Activated naive CD8-positive, alpha-beta T cell treated with anti-CD3 and anti-CD28 coated beads, Interleukin-2, amount 50 U/mL, for 24 hours (primary cell): Measurements from ENCODE around the gene MT2A.
"Not testable (repeated sequence)": the region's sequence is repeated elsewhere in the genome, so short reads cannot be mapped to it uniquely, and the experiment has no call there.

Source experiments
- ATAC-seq: fragments of 150-1000 bp; cut with Tn5 transposase; one replicate; pipeline ENCODE4 v1.10.0; 2021
- DNase-seq: peaks from one replicate; pipeline ENCODE4 v3.0.0; 2021
- H3K27ac Mint-ChIP-seq: one replicate; pipeline ENCODE4 v1.8.0; 2021; ENCODE audit warnings: mild to moderate bottlenecking, mixed read lengths
- H3K27me3 Mint-ChIP-seq: one replicate; pipeline ENCODE4 v1.8.0; 2021; ENCODE audit warnings: mixed read lengths
- H3K36me3 Mint-ChIP-seq: one replicate; pipeline ENCODE4 v1.8.0; 2021; ENCODE audit warnings: low read depth, mixed read lengths
- H3K4me1 Mint-ChIP-seq: one replicate; pipeline ENCODE4 v1.8.0; 2021; ENCODE audit warnings: mixed read lengths
- H3K4me3 Mint-ChIP-seq: one replicate; pipeline ENCODE4 v1.8.0; 2021; ENCODE audit warnings: mild to moderate bottlenecking, moderate library complexity, mixed read lengths
- H3K9me3 Mint-ChIP-seq: one replicate; pipeline ENCODE4 v1.8.0; 2021; ENCODE audit warnings: mixed read lengths

MT2A gene

DNA sequence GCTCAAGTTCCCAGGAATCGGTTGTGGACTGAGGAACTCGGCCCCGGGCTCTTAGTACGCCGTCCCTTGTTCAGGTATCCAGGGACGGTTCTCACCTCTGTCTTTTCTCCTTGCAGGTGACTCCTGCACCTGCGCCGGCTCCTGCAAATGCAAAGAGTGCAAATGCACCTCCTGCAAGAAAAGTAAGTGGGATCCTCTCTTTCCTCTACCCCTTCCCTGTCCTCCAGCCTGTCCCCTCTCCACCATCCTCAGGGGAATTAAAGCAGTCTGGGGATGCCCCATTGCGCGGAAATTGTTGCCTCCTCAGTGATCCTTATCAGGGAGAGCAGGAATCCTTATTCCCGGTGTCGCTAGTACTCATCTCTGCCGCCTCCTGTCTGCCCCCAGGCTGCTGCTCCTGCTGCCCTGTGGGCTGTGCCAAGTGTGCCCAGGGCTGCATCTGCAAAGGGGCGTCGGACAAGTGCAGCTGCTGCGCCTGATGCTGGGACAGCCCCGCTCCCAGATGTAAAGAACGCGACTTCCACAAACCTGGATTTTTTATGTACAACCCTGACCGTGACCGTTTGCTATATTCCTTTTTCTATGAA, 585 bp downstream of the MT2A start:
- ATAC-seq (no peak), DNase-seq (no peak)
- Mint-ChIP-seq H3K27ac (peak overlapping the region; percentile 99), H3K4me3 (peak overlapping the region; percentile 89), H3K36me3 (peaks cover 2% of the 10 kb centered on the region), H3K4me1 (peaks cover 69% of the 10 kb centered on the region), H3K27me3 (peaks cover 2% of the 10 kb centered on the region), H3K9me3 (no peaks in the 10 kb centered on the region)

DNA sequence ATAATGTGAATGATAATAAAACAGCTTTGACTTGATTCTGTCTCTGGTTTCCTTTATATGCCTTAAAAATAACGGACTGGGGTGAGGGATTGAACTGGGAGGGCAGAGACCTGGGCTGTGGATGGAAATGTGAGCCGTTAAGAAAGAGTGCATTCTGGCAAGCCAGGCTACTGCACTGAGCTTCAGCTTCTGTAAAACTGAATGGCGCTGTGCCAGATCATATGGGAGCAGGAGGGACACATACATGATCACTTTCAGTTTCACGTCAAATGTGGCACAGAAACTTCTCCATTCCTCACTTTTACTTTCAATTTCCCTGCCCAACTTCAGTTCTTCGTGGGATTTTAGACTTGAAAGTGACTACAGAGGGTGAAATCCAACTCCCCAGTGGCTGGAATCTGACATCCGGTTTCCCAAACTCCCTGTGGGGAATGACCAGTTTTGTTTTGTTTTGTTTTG, 1.1 kb downstream of the MT2A start:
- peak overlapping the region; percentile 89 for H3K4me3 Mint-ChIP-seq
- peak overlapping the region; percentile 99 for H3K27ac Mint-ChIP-seq
- H3K9me3 Mint-ChIP-seq: no peaks in the 10 kb centered on the region
- peak; percentile 77 for DNase-seq
- peaks cover 2% of the 10 kb centered on the region for H3K36me3 Mint-ChIP-seq
- H3K27me3 Mint-ChIP-seq: peaks cover 2% of the 10 kb centered on the region
- peaks cover 74% of the 10 kb centered on the region for H3K4me1 Mint-ChIP-seq
- ATAC-seq: peak; percentile 25

DNA sequence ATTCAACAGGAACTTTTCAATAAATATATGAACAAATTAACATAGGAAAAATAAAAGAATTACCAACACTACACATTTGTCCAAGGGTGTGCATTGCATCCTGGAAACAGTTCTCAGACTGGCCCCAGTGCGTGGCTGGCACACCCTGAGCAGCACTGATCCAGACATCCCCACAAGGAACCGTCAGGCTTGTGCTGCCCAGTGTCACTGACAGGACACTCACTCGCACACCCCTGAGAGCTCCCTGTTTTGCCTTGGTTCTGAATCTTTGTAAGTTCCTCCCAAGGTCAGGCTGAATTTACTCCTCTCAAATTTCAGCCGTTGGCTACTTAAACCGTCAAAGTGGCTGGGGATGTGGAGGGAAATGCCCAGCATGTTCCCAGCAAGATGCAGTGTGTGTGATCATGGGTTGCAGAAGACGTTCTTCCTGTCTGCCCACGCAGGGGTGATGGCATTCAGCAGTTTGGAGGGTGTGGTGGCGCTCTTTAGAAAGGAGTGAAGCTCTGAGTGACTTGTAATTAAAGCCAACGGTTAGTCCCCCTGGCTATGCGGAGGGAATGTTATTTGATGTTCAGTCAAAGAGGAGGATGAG, 1.7 kb downstream of the MT2A start:
- peaks cover 2% of the 10 kb centered on the region for H3K36me3 Mint-ChIP-seq
- peak overlapping the region; percentile 89 for H3K4me3 Mint-ChIP-seq
- H3K9me3 Mint-ChIP-seq: no peaks in the 10 kb centered on the region
- peak; percentile 80 for DNase-seq
- peaks cover 81% of the 10 kb centered on the region for H3K4me1 Mint-ChIP-seq
- peaks cover 2% of the 10 kb centered on the region for H3K27me3 Mint-ChIP-seq
- H3K27ac Mint-ChIP-seq: peak overlapping the region; percentile 99
- ATAC-seq: peak; percentile 62

DNA sequence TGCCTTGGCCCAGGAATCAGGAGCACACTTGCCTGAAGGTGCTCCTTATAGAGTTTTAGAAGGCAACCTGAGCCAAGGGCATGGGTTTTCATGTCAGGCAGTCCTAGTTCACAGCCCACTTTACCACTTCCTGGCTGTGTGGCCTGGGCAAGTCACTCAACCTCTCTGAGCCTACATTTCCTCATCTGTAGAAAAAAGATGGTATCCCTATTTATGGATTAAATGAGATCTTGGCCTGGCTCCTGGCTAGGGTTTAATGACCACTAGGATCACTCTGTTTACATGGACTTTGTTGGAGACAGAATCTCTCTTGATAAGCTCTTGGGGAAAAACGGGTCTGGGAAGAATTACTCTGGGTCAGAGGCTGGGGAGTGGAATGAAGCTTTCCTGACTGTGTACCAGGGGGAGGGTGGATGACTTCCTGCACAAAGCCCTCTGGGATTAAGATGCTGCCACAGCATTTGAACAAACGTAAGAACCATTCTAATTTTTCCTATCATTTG, 2.3 kb downstream of the MT2A start:
- Mint-ChIP-seq H3K27ac (peak overlapping the region; percentile 99), H3K4me3 (peak overlapping the region; percentile 89), H3K36me3 (peaks cover 2% of the 10 kb centered on the region), H3K4me1 (peaks cover 86% of the 10 kb centered on the region), H3K27me3 (peaks cover 2% of the 10 kb centered on the region), H3K9me3 (no peaks in the 10 kb centered on the region)
- DNase-seq (no peak), ATAC-seq (peak; percentile 31)

DNA sequence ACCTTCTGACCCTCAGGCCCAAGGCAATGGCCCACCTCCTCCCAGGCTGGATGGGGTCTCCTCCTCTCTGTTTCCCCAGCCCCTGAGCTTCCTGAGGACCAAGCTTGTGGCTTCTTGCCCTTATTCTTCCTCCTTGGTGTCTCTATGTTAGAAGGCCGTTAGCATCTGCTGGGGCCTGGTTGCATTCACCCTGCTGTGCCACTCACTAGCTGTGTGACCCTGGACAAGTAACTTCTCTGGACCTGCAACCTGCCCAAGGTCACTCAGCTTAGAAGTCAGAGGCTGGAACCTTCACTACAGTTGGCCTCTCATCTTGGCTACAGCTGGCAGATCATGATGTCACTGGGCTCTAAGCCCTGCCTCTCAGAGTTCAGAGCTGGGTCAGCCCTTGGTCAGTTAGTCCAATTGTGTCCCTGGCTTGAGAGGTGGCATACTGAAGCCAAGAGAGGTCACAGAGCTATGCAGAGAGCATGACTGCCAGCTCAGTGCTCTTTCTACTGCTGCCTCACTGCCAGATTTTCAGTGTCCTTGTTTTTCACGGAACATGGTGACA, 3.0 kb downstream of the MT2A start:
- H3K27me3 Mint-ChIP-seq: peaks cover 2% of the 10 kb centered on the region
- peaks cover 2% of the 10 kb centered on the region for H3K36me3 Mint-ChIP-seq
- H3K9me3 Mint-ChIP-seq: no peaks in the 10 kb centered on the region
- peak; percentile 25 for DNase-seq
- H3K4me1 Mint-ChIP-seq: peaks cover 83% of the 10 kb centered on the region
- peak overlapping the region; percentile 55 for H3K4me3 Mint-ChIP-seq
- peak overlapping the region; percentile 99 for H3K27ac Mint-ChIP-seq
- ATAC-seq: no peak

DNA sequence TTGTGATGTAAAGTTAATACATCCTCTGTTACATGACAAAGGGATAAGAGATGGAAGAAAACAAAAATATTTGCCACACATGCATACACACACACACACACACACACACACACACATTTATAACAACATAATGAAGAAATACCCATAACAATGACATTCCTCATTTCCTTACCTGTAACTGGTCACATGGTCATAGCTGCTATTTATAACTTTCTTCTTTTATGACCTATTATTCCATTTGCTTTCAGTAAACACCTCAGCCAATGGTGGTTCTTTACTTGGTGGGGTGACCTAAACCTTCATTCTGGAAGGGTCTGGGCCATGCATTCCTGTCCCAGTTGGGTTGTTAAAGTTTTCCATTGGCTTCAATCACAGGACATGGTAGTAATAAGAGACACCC, 5.3 kb downstream of the MT2A start:
- Mint-ChIP-seq H3K4me3 (peak overlapping the region; percentile 54), H3K9me3 (no peaks in the 10 kb centered on the region), H3K27ac (peak overlapping the region; percentile 94), H3K27me3 (peaks cover 18% of the 10 kb centered on the region), H3K36me3 (peaks cover 2% of the 10 kb centered on the region), H3K4me1 (peaks cover 75% of the 10 kb centered on the region)
- no peak for ATAC-seq
- no peak for DNase-seq

DNA sequence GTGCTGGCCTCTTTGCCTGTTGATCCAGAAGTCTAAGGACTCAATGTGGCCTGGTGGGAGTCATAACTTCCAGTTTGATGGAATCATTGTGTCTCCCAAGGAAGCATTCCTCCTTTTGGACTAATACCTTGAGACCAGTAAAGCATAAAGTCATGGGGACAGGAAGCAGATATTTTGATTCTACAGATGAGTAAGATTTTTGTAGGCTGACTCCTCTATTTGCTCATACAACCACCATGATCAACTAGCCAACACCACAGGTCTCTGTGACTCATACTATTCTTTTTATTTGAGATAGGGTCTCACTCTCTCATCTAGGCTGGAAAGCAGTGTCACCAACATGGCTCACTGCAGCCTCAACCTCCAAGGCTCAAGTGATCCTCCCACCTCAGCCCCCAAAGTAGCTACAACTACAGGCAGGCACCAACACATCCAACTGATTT, 6.2 kb downstream of the MT2A start:
- H3K36me3 Mint-ChIP-seq: no peaks in the 10 kb centered on the region
- peak; percentile 71 for ATAC-seq
- peak; percentile 30 for DNase-seq
- no peaks in the 10 kb centered on the region for H3K9me3 Mint-ChIP-seq
- H3K27ac Mint-ChIP-seq: peak overlapping the region; percentile 94
- peaks cover 71% of the 10 kb centered on the region for H3K4me1 Mint-ChIP-seq
- H3K27me3 Mint-ChIP-seq: peaks cover 21% of the 10 kb centered on the region
- H3K4me3 Mint-ChIP-seq: peak overlapping the region; percentile 54

DNA sequence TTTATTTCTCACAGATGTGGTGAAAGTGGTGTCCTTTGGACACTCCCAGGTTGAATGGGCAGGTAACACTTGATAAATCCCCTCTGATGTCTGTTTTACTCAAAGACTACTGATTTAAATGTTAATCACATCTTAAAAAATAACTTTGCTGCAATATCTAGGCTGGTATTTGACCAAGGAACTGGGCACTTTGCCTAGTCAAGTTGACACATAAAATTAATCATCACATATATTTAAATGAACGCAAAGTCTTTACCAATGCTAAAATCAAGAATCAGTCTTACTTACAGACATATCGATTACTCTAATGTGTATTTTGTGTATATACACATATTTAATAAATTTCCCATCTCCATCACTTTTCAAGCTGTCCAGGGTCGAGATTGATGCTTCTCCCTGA, 7.0 kb downstream of the MT2A start:
- ATAC-seq (no peak), DNase-seq (no peak)
- peaks cover 21% of the 10 kb centered on the region for H3K27me3 Mint-ChIP-seq
- peaks cover 63% of the 10 kb centered on the region for H3K4me1 Mint-ChIP-seq
- no peak overlapping the region for H3K27ac Mint-ChIP-seq
- no peak overlapping the region for H3K4me3 Mint-ChIP-seq
- H3K9me3 Mint-ChIP-seq: no peaks in the 10 kb centered on the region
- H3K36me3 Mint-ChIP-seq: no peaks in the 10 kb centered on the region

DNA sequence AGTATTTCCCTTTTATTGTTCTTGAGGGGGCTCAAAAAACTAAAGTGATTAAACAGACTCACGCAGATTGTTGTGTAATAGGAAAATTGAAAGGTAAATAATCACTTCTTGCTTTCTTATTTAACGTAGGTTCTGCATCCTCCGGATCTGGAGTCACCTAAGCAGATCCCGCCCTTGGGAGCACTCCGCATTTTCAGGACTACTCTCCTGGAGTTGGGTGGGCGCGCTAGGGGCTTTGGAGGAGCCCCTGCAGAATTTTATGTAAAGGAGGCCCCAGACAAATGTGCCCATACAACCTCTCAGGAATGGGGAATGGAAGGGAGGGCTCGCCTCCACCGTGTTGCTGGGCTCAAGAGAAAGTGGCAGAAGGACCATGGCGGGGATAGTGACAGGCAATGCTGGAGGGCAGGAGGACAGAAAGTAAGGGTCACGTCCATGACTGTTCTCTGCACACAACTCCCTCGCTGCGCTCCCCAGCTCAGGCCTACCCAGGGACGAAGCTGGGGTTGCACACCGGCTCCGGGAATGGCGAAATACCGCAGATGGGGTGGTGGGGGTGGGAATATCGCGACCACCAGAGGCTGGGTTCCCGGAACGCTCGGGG, 8.3 kb downstream of the MT2A start:
- peak overlapping the region; percentile 63 for H3K4me3 Mint-ChIP-seq
- no peaks in the 10 kb centered on the region for H3K36me3 Mint-ChIP-seq
- H3K9me3 Mint-ChIP-seq: no peaks in the 10 kb centered on the region
- peaks cover 49% of the 10 kb centered on the region for H3K4me1 Mint-ChIP-seq
- peaks cover 21% of the 10 kb centered on the region for H3K27me3 Mint-ChIP-seq
- H3K27ac Mint-ChIP-seq: no peak overlapping the region
- DNase-seq (no peak), ATAC-seq (no peak)

DNA sequence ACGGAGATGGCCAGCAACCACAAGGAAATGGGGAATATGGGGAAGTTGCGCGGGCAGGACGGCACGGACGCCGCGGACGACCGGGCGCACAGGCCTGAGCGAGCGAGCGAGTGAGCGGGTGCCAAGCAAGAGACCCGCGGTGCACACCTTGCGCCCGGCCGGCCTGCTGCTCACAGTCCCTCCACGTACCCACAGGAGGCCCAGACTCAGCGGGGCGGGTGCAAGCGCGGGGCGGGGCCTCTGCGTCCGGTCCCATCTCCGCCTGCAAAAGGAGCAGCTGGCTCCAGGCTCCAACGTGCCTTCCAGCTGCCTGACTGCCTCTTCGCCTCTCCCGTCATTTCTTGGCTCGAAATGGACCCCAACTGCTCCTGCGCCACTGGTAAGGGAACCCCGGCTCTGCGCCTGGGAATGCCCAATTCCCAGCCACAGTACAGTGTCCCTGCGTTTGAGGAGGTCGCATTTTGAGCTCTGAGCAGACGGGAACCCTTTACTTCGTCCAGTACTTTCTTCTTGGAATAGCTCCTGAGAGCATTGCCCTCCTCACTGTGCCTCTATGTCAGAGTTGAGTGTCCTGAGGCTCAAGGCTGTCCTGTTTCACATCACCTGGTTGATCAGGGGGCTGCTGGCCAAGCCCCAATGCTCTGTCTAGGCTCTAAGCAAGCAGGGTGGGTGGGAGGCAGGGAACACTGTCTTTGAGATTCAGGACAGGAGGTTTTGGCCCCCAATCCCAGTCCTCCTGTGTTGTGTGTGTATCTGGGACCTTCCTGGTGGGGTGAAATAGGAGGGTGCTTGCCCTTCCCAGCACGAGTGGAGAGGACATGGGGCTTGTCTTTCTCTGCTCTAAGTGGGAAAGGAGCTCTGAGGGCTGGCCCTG, 9.1 kb downstream of the MT2A start:
- ATAC-seq (peak; percentile 31), DNase-seq (peak; percentile 51)
- Mint-ChIP-seq H3K9me3 (no peaks in the 10 kb centered on the region), H3K27ac (no peak overlapping the region), H3K4me3 (peak overlapping the region; percentile 63), H3K4me1 (peaks cover 43% of the 10 kb centered on the region), H3K27me3 (peaks cover 20% of the 10 kb centered on the region), H3K36me3 (no peaks in the 10 kb centered on the region)

DNA sequence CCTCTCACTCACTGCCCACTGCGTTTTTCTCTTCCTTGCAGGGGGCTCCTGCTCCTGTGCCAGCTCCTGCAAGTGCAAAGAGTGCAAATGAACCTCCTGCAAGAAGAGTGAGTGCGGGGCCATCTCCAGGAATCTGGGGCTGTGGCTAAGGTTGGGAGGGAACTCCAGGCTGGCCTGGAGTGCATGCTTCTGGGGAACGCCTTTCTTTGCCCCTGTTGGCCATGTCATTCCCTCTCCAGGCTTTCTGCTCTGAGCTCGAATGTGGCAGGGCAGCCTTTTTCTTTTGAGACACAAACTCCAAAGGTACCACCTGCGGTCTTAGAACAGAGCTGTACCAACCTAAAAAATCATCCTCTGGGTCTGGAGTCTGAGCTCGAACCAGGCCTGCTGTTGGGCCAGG, 9.8 kb downstream of the MT2A start:
- Mint-ChIP-seq H3K9me3 (no peaks in the 10 kb centered on the region), H3K36me3 (no peaks in the 10 kb centered on the region), H3K27me3 (peaks cover 19% of the 10 kb centered on the region), H3K27ac (no peak overlapping the region), H3K4me1 (peaks cover 37% of the 10 kb centered on the region), H3K4me3 (no peak overlapping the region)
- DNase-seq (no peak), ATAC-seq (no peak)

DNA sequence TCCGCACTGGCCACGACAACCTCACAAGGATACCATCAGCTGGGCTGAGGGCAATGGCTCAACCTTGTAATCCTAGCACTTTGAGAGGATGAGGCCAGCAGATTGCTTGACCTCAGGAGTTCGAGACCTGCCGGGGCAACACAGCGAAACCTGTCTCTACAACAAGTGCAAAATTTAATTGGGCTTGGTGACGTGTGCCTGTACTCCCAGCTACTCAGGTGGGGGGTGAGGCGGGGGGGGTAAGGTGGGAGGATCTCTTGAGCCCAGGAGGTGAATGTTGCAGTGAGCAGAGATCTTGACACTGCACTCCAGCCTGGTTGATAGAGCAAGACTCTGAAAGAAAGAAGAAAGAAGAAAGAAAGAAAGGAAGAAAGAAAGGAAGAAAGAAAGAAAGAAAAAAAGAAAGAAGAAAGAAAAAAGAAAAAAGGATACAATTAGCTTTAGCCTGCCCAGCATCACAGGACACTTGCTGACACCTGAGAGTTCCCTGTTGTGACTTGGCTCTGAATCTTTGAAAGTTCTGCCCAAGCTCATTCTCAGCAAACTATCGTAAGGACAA, 12.0 kb downstream of the MT2A start:
- Mint-ChIP-seq H3K36me3 (no peaks in the 10 kb centered on the region), H3K9me3 (no peaks in the 10 kb centered on the region), H3K27me3 (peaks cover 27% of the 10 kb centered on the region), H3K27ac (no peak overlapping the region), H3K4me3 (no peak overlapping the region), H3K4me1 (peaks cover 22% of the 10 kb centered on the region)
- ATAC-seq: no peak
- no peak for DNase-seq

DNA sequence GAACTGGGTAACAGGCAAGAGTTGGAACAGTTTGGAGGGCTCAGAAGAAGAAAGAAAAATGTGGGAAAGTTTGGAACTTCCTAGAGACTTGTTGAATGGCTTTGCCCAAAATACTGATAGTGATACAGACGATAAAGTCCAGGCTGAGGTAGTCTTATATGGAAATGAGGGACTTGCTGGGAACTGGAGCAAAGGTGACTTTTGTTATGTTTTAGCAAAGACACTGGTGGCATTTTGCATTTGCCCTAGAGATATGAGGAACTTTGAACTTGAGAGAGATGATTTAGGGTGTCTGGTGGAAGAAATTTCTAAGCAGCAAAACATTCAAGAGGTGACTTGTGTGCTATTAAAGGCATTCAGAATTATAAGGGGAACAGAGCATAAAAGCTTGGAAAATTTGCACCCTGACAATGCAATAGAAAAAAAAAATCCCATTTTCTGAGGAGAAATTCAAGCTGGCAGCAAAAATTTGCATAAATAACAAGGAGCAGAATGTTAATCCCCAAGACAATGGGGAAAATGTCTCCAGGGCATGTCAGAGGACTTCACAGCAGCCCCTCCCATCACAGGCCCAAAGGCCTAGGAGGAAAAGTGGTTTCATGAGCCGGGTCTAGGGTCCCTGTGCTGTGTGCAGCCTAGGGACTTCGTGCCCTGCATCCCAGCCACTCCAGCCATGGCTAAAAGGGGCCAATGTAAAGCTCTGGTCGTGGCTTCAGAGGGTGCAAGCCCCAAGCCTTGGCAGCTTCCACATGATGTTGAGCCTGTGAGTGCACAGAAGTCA, 13.5 kb downstream of the MT2A start:
- not testable (repeated sequence) for H3K27ac Mint-ChIP-seq, H3K9me3 Mint-ChIP-seq, H3K4me3 Mint-ChIP-seq, ATAC-seq, DNase-seq, H3K36me3 Mint-ChIP-seq
- H3K27me3 Mint-ChIP-seq: peaks cover 25% of the 10 kb centered on the region
- H3K4me1 Mint-ChIP-seq: peaks cover 24% of the 10 kb centered on the region
